Astrocyte of the cerebellum (primary cell): ENCODE results near the gene GRB10.
"Not testable (repeated sequence)": the region's sequence is repeated elsewhere in the genome, so short reads cannot be mapped to it uniquely, and the experiment has no call there.

ENCODE experiments used
- DNase-seq: peaks from one replicate; pipeline ENCODE4 v3.0.0-alpha.2; 2011; ENCODE audit warnings: low read depth
- H3K4me3 ChIP-seq: 2 replicates; pipeline ENCODE4 v1.5.1; 2011; ENCODE audit warnings: mild to moderate bottlenecking, low read depth, low read length, moderate library complexity
- CTCF ChIP-seq: IDR thresholded peaks from 2 replicates; pipeline ENCODE4 v1.5.1; 2012; ENCODE audit warnings: low read length, low read depth, moderate library complexity, mild to moderate bottlenecking; ENCODE audit errors: missing control alignments
- in situ Hi-C: cut with HindIII; loops from 2 replicates; pipeline ENCODE4 v1.10.0; 2017; ENCODE audit warnings: low sequenced_read_pairs

GRB10 gene

GRCh38 chr7:50590535-50590934 lies 192.2 kb downstream of the GRB10 start:
- no peak for TF ChIP-seq CTCF
- in situ Hi-C loops, result loop anchor here (25.0 kb wide), 1 partner anchor 547 kb away; no protein-coding TSS in a partner anchor
- DNase-seq, result no peak
- H3K4me3 ChIP-seq, result no peak overlapping the region

DNA sequence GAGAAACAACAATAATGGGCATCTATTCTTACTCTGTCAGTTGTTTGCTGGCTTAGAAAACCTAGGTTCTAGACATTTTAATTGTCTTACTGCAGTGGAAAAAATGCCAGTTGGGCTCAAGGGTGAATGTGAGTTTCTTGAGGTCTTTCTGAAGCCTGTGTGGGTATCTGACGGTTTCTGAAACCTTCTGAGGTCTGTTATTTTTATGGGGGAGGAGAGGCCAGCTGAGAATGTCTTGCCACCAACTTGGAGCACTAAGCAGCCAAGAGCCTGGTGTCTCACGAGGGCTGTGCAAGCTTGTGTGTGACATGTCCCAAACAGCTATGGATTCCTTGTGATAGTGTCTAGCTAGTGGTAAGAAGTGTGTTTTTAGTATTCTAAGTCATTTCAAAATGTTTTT lies 193.3 kb downstream of the GRB10 start:
- in situ Hi-C loops, result loop anchor here (25.0 kb wide), 1 partner anchor 548 kb away; no protein-coding TSS in a partner anchor
- TF ChIP-seq CTCF, result no peak
- no peak overlapping the region for H3K4me3 ChIP-seq
- no peak for DNase-seq

GRCh38 chr7:50588937-50589336 lies 193.8 kb downstream of the GRB10 start:
- DNase-seq, result no peak
- in situ Hi-C loops, result loop anchor here (25.0 kb wide), 1 partner anchor 548 kb away; no protein-coding TSS in a partner anchor
- peak; percentile 25 for TF ChIP-seq CTCF
- H3K4me3 ChIP-seq, result no peak overlapping the region

DNA sequence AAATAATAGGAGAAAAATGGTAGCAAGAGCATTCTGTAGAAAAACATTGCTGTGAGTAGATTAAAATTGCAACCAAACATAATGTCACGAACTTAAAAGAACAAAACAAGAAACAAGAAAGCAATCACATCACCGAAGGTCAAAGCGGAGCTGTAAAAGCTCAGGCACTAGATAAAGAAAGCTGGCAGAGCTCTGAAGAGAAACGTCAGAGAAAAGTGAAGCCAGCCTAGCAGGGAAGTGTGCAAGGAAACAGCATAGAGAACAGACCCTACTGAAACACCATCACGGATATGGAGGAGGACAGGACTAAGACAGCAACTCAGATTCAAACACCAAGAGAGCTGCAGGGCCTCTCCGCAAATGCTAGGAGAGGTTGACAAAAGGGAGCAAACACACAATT lies 195.0 kb downstream of the GRB10 start:
- no peak for DNase-seq
- no peak for TF ChIP-seq CTCF
- in situ Hi-C loops, result loop anchor here (25.0 kb wide), 1 partner anchor 550 kb away; no protein-coding TSS in a partner anchor
- H3K4me3 ChIP-seq, result no peak overlapping the region

GRCh38 chr7:50584793-50585408 lies 197.8 kb downstream of the GRB10 start:
- no peak for TF ChIP-seq CTCF
- in situ Hi-C loops, result loop anchor here (25.0 kb wide), 1 partner anchor 552 kb away; no protein-coding TSS in a partner anchor
- no peak overlapping the region for H3K4me3 ChIP-seq
- DNase-seq, result no peak

- in situ Hi-C loops, result loop anchor here (25.0 kb wide), 1 partner anchor 553 kb away; no protein-coding TSS in a partner anchor
- TF ChIP-seq CTCF, result no peak
- H3K4me3 ChIP-seq, result no peak overlapping the region
- DNase-seq, result no peak
These were observed 198.3 kb downstream of the GRB10 start for GRCh38 chr7:50584386-50584785.

GRCh38 chr7:50583295-50583694 lies 199.4 kb downstream of the GRB10 start:
- not testable (repeated sequence) for DNase-seq, H3K4me3 ChIP-seq
- in situ Hi-C loops, result loop anchor here (25.0 kb wide), 1 partner anchor 554 kb away; no protein-coding TSS in a partner anchor

- H3K4me3 ChIP-seq, DNase-seq: not testable (repeated sequence)
- in situ Hi-C loops, result loop anchor here (25.0 kb wide), 1 partner anchor 555 kb away; no protein-coding TSS in a partner anchor
These were observed 200.4 kb downstream of the GRB10 start for GRCh38 chr7:50582271-50582670.

DNA sequence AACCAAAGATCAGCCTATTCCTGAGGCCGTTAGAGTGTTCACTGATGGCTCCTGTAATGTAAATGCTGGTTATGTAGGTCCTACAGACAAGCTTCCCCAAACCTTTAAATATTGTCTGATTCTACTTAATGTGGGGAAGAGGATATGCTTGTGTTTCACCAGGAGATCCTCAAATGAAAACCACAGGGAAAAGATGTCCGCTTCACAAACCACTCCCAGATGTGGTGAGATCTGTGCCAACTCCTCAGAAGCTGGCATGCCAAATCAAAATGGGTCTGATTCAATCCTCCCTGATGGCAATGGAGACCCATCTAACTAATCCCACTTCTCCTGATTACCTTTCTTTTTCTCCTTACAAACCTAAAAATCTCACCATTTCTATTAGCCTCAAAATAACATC lies 202.0 kb downstream of the GRB10 start:
- DNase-seq, H3K4me3 ChIP-seq: not testable (repeated sequence)
- in situ Hi-C loops, result loop anchor here (25.0 kb wide), 1 partner anchor 557 kb away; no protein-coding TSS in a partner anchor
